Left cardiac atrium (tissue), 4 donors: Measurements from ENCODE around the gene EVL. TPM values are rescaled to one million over a fixed set of nuclear protein-coding genes. Genes with fewer than 3 reads are reported as not detected.

ENCODE experiments used
- ATAC-seq, 2 donors: fragments of 200-7000 bp; cut with Tn5 transposase; one replicate each; pipeline ENCODE4 v1.9.1; 2020; ENCODE audit warnings: mild to moderate bottlenecking in 2 of 2, moderate library complexity in 2 of 2
- DNase-seq: peaks from one replicate; pipeline ENCODE4 v3.0.0-alpha.2; 2020
- intact Hi-C, 2 donors: fragments of 100-400 bp; cut with DNase I; formaldehyde crosslinking; loops; one replicate each; pipeline versions ENCODE4 v1.14.1 to v1.15.1; 2022 to 2023
- total RNA-seq, 2 donors: library from RNA; stranded (reverse); fragmentation: NEBNext Ultra II Directional; extraction: Animal tissue kit (Norgen Biotek cat#: 25700); gene quantifications; one replicate each; pipeline ENCODE4 v1.2.1, GENCODE V29; 2021
- donor health status: DM: no; HTN: yes; CAD: no.
- donor health status: DM: no; HTN: yes; CAD: no; lungs with severe emphysema.
- donor health status: DM: yes; HTN: yes; CAD: no.
- donor health status: Dilated cardiomyopathy.

The EVL gene
- total RNA-seq, 2 donors from 2014 or later, result 48.3 to 58.8 TPM

DNA sequence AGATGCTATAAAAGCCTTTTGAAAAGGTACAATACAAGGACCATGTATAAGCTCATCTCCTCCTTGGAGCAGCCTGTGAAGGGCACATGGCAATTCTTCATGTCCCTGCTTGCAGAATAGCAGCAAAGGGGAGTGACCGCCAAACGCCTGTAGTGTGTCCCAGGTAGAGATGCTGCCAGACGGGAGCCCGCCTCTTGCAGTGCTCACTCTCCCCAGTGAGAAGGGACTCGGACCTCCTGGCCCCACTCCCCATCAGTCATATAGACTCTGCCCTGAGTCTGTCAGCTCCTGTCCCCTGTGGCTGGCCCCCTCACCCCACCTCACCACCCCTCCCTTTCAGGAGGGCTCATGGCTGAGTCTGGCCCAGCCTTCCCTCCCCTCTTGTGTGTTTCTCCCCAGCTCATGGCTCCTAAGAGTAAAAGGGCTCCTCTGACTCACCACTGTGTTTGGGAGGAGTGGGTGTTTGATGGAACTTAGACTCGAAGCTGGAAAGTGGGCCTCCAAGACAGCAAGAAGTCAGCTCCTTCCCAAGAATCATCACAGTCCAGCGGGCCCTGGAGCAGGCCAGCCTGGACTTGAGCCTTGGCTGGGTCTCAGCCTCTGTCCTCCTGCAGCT, 53.3 kb downstream of the EVL start:
- ATAC-seq (no peak), DNase-seq (no peak)
- intact Hi-C loops, result no loop called here

DNA sequence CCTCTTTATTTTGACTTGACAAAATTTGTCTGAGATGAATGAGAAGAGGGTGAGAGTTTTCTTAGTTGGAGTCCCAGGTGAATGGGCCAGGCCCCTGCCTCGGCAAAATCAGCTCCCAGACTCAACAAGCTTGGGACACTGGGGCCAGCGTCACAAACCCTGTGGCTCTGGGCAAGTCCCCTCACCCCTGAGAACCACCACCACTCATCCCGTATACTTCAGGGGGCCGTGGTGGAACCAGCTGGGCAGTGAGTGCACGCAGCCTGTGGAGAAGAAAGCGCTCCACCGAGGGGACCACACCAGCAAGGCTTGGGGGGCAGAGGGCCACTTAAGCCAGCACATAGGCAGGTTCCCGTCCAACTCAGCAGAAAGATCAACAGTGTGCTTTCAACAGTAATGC, 54.0 kb downstream of the EVL start:
- DNase-seq (no peak), ATAC-seq (no peak)
- intact Hi-C loops, result no loop called here

DNA sequence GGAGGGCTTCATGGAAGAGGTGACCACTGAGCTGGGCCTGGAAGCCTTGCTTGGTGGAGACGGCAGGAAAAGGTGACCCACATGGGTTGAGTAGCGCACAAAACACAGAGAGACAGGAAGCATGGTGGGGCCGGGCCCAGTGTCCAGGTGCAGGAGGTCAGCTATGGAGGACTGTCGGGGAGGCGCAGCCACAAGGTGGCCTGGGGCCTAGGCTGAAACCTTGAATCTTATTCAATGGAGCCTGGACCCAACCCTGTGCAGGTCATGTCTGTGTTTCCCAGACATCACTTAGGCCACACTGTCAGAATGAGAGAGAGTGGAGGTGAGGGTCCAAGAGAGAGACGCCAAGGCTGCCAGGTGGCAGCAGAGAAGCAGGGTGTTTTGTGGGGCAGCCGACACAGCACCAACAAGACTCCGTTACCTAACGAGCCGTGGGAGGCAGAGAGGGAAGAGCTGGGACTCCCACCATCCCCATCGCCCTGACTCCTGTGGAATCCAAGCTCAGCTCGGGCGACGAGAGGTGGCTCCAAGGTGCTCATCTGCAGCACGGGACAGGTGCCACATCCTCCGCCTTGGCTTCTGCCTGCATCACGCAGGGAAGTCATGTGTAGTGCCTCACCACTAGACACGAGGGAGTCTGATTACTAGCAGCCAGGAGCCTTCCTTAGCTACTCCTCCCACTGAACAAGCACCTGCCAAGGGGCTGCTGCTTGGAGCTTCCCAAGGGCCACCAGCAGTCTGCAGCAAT, 55.5 kb downstream of the EVL start:
- intact Hi-C loops, result no loop called here
- DNase-seq (no peak), ATAC-seq (no peak)

DNA sequence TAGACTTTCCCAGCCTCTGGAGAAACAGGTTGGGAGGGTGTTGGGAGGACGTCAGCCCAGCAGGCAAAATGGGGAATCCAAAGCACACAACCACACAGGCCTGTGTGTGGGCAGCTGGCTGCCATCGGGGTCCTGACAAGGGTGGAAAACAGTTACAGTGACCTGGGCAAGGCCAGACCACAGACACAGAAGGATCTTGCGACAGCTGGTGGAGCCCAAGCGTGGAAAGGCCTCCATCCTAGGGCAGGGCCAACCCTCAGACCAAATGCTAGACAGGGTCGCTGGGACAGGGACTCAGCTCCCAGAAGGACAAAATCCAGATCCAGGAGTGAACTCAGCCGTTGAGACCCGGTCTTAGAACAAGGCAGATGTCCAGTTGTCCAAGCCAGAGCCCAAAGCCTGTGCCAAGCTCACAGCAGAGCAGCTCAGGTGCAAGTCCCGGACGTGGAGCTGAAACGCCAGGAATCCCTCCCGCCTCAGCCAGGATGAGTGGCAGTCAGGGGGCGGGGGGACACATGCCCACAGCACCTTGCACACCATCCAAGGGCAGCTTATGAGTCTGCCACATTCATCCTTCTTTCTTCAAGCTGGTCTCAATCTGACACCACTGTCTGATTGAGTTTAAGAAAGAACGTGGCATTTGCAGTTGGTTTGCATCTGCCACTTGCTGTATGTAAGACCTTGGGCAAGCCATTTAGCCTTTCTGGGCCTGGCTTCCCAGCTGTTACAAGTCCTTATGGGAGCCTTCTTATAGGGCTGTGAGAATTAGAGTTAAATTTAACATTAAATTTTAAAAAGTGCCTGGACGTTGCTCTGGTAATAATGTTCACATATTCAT, 56.6 kb downstream of the EVL start:
- intact Hi-C loops, result no loop called here
- ATAC-seq (no peak), DNase-seq (no peak)

DNA sequence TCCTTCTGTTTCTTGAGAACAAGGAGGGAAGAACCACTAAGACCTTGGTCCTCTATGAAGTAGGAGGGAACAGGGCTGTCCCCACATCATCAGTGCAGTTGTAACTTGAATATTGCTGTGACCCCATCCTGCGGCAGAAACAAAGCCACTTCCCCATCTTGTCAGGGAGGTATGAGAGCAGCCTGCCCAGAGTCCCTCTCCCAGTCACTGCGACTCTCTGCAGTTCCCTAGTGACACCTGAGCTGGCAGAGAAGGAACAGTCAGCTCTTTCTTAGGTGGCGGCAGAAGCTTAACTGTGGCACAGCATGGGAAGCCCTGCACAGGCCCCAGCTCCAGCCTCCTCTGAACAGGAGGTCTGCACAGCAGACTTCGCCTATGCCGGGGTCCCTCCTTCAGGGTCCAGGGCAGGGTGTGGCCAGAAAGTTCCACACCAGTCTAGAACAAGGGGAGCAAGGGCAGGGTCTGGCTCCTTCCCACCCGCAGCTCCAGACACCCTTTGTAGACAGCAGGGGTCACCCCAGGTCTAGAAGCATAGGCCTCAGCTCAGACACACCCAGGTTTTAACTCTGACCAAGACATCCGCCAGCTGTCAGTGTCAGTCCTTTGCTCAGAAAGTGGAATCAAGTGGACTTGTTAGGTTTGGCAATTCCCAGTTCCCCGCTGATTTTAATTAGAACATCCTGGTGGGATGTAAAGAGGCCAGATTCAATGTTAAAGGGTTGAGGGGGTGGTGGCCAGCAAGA, 57.4 kb downstream of the EVL start:
- intact Hi-C loops, result no loop called here
- ATAC-seq (no peak), DNase-seq (no peak)

DNA sequence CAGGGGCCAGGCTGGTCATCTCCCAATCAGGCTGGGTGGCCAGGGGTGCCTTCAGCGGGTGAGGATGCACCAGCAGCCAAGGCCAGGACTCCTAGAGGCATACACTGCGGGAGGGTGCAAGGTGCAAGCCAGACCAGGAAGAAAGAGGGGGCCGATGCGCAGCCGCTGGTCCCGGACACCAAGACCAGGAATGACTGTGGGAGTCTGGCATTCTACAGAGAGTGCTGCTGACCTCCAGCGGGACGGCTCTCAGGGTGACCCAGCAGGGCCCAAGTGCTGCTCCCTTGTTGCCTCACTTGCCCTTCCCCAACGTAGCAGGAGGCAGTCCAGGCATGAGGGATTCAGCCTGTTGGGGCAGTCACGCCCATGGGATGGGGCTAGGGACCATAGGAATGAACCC, 58.4 kb downstream of the EVL start:
- no peak for ATAC-seq
- DNase-seq, result no peak
- intact Hi-C loops, result no loop called here

DNA sequence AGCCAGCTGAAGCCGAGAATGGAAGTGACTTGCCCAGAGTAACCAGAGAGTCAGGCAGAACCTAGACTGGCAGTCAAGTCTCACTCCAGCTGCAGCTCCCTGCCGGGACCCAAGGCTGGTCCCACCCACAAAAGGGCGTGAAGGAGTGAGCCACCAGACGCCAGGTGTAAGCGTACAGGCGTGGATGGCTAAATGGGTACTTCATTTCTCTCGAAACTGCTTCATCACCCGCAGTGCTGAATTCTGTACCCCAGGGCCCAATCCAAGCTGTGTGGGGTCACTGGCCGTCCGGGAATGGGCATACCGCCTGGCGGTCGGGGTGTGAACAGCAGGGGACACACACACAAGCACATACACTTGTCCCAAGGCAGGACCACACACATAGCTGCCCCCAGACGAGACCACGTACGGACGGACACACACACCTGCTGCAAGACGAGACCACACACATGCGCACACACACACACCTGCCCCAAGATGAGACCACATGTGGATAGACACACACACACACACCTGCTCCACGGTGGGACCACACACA, 59.4 kb downstream of the EVL start:
- intact Hi-C loops, result no loop called here
- ATAC-seq (no peak), DNase-seq (no peak)

DNA sequence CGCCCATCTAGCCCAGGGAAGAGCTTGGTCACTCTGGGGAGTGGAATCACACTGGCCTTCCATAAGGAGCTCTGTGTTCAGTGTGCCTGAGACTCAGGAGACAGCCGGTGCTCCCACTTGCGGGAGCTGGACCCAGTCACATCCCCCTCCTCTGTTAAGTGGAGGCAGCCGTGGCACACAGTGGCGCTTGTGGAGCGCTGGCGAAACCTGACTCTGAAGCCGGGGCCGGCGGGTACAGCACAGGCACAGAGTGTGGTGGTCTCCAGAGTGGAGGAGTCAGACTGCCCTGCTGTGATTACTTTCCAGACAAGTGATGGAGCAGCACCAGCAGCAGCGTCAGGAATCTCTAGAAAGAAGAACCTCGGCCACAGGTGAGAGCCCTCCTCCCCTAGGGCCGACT, 61.2 kb downstream of the EVL start:
- ATAC-seq (no peak), DNase-seq (no peak)
- intact Hi-C loops, result no loop called here

DNA sequence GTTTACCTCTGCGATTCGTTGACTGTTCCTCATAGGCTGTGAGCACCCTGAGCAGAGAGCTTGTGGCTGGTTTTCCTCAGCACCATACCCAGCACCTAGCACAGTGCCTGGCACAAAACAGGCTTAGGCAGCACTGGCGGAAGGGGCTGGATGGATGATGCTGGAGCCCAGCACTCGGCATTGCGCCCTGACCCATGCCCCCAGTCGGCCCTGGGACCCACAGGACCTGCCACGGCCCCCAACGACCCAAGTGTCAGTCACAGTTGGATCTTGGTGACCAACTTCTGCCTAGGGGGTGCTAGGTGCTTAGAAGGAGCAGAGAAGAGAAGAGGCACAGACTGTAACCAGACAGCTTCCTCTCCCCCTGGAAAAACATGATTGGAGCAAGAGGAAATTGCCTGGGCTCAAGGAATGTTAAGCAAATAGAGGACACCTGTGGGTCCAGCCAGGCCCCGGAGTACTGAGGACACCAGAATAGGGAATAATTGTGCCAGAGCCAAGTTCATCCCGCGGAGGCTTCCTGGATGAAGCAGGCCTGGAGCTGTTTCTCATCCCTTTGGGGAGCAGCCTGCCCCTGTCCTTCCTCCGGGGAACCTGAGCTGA, 62.7 kb downstream of the EVL start:
- ATAC-seq (no peak), DNase-seq (no peak)
- intact Hi-C loops, result no loop called here

DNA sequence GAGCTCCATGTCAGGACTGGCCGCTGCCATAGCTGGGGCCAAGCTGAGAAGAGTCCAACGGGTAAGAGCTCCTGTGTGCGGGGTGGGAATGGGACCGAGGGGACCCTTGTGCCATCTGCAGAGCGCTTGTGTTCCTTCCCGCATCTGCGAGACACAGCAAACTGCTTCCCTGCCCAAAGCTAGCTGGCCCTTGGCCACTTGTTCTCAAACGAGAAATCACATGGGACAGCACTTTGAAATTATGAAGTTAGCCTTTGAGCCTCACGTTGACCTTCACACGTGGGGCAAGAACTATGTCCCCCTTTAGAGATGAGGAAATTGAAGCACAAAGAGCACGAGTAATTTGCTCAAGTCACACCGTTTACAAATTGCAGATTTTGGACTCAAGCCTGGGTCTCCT, 63.5 kb downstream of the EVL start:
- peak in 1 of 2 donors; percentile 58 for ATAC-seq
- no peak for DNase-seq
- intact Hi-C loops, result no loop called here

DNA sequence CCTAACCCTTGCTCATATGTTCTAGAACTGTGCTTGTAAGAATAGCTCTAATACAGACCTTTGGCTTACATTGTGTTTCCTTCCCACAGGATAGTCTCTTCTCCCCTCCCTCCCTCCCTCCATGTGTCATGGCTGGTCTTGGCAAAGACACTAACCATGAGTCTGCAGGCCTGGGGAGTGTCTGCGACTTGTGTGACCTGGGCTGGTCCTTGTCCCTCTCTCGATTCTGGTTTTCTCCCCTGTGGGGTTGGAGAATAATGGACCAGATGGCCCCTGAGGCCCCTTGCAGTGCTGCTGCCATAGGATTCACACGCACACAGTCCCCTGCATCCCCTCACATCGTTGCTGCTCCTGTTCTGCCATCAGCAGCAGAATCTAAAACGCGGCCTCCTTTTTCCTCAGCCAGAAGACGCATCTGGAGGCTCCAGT, 64.0 kb downstream of the EVL start:
- peak; percentile 60 to 66 for ATAC-seq

DNA sequence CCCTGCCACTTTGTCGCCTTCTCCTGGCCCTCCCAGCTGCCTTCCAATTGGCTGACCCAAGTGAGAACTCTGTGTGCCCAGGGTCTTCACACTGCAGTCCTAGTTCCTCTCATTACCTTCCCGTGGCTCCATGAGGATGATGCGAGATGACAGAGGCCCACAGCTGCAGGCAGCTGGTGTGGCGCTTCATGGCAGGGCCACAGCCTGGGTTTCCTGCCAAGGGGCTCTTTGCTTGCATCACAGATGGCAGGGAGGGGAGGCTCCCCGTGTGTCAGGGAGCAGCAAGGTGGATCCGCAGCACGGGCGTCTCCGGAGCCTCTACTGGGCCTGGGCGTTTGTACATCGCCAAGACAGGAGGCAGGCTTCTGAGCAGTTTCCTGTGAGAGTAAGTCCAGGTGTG, 65.3 kb downstream of the EVL start:
- no peak for ATAC-seq
- intact Hi-C loops, result no loop called here
- DNase-seq, result no peak

More for the DNA sequence above, 64.0 kb downstream of the EVL start:
- no peak for DNase-seq
- intact Hi-C loops, result no loop called here

DNA sequence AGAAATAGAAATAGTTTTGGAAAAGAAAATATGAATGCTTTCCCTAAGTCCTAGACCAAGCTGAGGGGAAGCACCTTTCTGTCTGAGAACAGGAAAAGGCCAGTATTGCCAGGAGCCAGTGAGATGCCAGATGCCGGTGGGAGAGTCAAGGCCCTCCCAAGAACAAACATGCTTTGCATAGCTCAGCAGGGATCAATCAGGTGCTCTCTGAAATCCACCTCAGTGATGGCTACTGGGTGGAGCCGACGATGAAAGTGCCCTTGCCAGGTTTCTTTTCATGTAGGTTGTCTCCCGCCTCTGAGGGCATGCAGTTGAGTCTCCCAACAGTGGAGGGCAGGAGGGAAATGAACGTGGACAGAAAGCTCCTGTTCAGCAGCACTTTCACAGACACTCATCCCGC, 66.0 kb downstream of the EVL start:
- ATAC-seq (no peak), DNase-seq (no peak)
- intact Hi-C loops, result no loop called here

DNA sequence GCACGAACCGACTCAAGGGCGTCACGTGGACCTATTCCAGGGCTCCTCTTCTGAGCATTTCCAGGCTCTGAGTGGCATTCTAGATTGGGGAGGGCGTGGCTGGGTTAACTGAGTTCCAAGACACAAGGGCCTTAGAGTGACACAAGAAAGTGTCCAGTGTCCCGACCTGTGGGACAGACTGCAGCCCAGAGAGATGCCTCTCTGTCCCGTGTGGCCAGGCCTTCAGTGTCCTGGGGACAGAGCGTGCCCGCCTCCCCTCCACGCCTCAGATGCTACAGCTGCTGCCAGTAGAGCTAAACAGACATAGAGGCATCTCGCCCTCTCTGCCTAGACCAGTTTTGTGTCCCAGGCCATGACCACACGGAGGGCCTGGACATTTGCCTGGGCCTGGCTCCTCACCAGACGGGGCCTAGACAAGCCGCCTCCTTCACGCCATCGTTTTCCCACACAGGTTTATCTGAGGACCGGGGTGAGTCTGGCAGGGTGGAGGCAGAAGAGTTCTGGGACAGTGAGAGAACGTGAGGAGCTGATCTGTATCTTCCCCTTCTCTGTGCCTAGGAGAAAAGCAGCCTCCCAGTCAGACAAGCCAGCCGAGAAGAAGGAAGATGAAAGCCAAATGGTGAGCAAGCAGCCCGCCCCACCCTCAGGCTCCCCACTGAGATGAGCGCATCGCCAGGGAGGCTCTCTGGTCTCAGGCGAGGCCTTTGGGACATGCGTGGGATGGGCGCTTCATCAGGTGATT, 67.1 kb downstream of the EVL start:
- no peak for ATAC-seq
- peak; percentile 47 for DNase-seq
- intact Hi-C loops, result no loop called here

DNA sequence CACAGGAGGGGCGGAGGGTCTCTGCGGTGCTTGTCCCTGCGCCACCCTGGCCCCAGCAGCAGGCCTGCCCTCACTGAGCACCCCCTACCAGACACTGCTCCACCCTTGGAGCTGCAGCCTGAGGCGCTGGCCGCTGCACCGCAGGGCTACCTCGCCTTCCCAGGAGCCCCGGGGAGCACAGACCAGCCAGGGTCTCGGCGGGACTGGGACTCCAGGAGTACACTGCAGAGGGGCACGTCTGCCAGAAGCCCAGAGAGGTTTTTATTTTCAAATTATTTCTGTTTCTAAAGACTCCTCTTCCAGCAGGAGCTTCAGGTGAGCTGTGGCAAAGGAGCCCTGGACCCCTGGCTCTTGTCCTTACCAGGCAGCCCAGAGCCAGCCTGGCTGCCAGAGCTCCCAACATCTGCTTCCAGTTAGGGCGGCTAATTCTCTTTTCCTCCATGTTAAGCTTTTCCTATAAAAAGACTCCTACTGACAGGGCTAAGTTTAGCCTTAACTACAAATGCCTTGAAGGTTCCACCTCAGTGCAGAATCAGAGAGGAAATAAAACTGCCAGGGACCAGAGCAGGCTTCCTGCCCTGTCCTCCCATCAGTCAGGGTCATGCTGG, 67.8 kb downstream of the EVL start:
- DNase-seq (no peak), ATAC-seq (no peak)
- intact Hi-C loops, result no loop called here

DNA sequence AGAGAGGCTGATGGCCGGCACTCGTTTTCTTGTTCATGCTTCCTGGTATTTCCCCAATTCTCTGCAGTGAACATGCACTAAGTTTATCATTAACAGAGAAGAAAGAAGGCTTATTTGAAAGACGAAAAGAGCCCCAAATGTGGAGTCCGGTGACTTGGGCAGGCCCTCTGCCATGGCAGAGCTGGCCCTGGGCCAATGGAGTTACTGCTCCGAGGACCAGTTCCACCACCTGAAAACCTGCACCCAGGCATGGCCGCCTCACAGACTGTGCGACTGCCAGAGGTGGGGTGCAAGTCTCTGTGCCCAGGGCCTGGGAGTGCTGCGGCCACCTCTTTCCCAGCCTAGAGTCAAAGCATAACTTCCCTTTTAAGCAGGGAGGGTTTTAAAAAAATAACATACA, 69.4 kb downstream of the EVL start:
- intact Hi-C loops, result no loop called here

DNA sequence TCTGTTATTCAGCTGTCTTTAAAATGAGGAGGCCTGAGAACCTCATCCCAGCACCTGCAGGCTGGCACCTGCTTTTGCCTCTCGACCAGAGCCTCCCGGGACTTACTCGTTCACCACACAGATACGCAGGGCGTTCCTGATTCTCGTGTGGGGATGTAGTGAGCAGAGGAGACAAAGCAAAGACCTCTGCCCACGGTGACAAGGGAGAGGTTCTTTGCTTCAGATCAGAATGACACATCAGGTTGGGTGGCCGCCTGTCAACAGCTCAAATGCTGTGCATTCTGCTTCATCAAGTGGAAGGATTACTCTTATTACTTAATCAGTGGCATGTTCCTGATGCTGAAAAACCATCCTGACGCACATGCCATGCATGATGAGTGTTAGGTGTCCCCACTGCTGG, 69.9 kb downstream of the EVL start:
- ATAC-seq, result no peak
- intact Hi-C loops, result no loop called here

More for the DNA sequence above, 69.4 kb downstream of the EVL start:
- ATAC-seq, result no peak
- no peak for DNase-seq

DNA sequence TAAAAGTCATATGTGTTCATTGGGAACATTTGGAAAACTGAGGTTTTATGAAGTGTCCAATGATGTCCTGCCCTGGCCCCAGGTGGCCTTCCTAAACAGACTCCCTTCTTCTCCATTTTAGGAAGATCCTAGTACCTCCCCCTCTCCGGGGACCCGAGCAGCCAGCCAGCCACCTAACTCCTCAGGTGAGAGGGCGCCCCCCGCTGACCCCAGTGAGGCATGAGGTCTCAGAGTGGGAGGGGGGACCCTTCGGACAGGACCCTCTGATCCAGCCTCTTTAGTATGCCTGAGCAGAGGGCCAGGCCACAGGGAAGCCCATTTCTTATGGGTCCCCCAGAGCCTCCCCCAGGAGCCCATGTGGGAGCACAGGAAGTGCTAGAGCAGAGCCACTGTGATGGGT, 70.6 kb downstream of the EVL start:
- DNase-seq (no peak), ATAC-seq (no peak)
- intact Hi-C loops, result no loop called here

More for the DNA sequence above, 69.9 kb downstream of the EVL start:
- no peak for DNase-seq
